ENCODE measurements around the gene UAP1L1. TPM values are rescaled to one million over a fixed set of nuclear protein-coding genes. Genes with fewer than 3 reads are reported as not detected.

Gene UAP1L1
- total RNA-seq, 1 experiment from 2014 or later: 6.6 TPM

DNA sequence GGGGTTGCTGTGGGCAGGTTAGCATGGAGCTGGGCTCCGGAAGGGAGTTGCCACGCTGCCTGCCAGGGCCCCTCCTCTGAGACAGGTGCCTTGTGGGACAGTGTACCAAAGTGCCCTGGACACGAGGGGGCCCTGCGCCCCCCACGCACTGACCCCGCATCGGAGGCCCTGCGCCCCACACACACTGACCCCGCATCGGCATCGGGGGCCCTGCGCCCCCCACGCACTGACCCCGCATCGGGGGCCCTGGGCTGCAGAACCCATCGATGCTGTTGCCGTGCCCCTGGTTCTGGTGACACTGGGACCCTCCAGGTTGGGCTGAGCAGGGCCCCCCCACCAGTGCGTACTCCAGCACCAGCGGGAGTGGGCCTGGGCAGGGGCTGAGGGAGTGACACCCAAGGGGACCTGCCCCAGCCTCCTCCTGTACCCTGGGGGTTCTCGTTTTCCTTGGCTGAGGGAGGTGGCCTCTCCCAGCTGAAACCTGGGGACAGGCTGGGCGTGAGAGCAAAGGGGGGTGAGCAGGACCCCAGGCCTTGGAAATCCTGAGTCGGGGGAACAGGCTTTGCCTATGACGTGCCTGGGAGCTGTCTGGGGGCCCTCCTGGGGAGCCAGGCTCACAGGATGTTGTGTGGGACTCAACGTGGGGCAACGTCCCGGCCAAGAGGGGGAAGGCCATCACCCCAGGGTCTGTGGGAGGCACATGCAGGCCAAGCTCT, 13.8 kb upstream of the UAP1L1 start:
- Histone ChIP-seq H4K91ac (ENCODE audit: insufficient read length, low read depth, low read length) (no peak overlapping the region), H2AFZ (ENCODE audit: low read length) (no peak overlapping the region)
- H3K27me3 Mint-ChIP-seq (ENCODE audit: low read depth): peaks cover 8% of the 10 kb centered on the region

More for the DNA sequence above, 13.8 kb upstream of the UAP1L1 start:
- no peaks in the 10 kb centered on the region for H3K4me1 ChIP-seq (ENCODE audit: insufficient read depth, low read length)
- H3K18ac ChIP-seq (ENCODE audit: insufficient read length, low read depth, low read length): no peak overlapping the region
- no peak overlapping the region for H4K8ac ChIP-seq (replicated peaks; ENCODE audit: insufficient read length, low read depth, low read length)
- H3K79me2 ChIP-seq (ENCODE audit: insufficient read depth, low read length): no peaks in the 10 kb centered on the region
- no peak overlapping the region for H3T11ph ChIP-seq (ENCODE audit: low read length)
- H4K5ac ChIP-seq (ENCODE audit: insufficient read length, low read depth, low read length): no peak overlapping the region
- no peak overlapping the region for H3K9ac ChIP-seq (ENCODE audit: extremely low read depth, insufficient read length, low read length)
- H2BK12ac ChIP-seq (ENCODE audit: insufficient read length, low read depth, low read length): no peak overlapping the region
- H3K27ac Mint-ChIP-seq: no peak overlapping the region; a peak in 1 of 7 replicates
- peaks cover 7 to 11% of the 10 kb centered on the region in 2 experiments for H3K4me1 Mint-ChIP-seq
- no peak overlapping the region for H3K56ac ChIP-seq (ENCODE audit: insufficient read length, low read depth, low read length)
- H3K4me3 Mint-ChIP-seq: no peak overlapping the region
- H3K9me3 ChIP-seq (ENCODE audit: control insufficient read depth, low read depth, low read length): no peaks in the 10 kb centered on the region
- no peaks in the 10 kb centered on the region for H3K23me2 ChIP-seq (ENCODE audit: insufficient read length, low read depth, low read length, poor library complexity, severe bottlenecking)
- no peak overlapping the region for H3K27ac ChIP-seq (ENCODE audit: insufficient read length, low read depth, low read length)
- H3K4me2 ChIP-seq (ENCODE audit: insufficient read depth, insufficient read length, low read length): no peak overlapping the region
- TF ChIP-seq, protein P1, sequence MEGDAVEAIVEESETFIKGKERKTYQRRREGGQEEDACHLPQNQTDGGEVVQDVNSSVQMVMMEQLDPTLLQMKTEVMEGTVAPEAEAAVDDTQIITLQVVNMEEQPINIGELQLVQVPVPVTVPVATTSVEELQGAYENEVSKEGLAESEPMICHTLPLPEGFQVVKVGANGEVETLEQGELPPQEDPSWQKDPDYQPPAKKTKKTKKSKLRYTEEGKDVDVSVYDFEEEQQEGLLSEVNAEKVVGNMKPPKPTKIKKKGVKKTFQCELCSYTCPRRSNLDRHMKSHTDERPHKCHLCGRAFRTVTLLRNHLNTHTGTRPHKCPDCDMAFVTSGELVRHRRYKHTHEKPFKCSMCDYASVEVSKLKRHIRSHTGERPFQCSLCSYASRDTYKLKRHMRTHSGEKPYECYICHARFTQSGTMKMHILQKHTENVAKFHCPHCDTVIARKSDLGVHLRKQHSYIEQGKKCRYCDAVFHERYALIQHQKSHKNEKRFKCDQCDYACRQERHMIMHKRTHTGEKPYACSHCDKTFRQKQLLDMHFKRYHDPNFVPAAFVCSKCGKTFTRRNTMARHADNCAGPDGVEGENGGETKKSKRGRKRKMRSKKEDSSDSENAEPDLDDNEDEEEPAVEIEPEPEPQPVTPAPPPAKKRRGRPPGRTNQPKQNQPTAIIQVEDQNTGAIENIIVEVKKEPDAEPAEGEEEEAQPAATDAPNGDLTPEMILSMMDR (conservative IDR thresholded peaks at IDR 0.05): no peak
- no peak overlapping the region for H2BK120ac ChIP-seq (ENCODE audit: low read depth, low read length, poor library complexity, severe bottlenecking)
- no peak overlapping the region for H3K14ac ChIP-seq (ENCODE audit: insufficient read depth, low read length)
- H3K27me3 ChIP-seq (ENCODE audit: insufficient read depth, low read length): no peaks in the 10 kb centered on the region
- H3K9me3 Mint-ChIP-seq: no peaks in the 10 kb centered on the region
- no peaks in the 10 kb centered on the region for H3K79me1 ChIP-seq (ENCODE audit: insufficient read depth, low read depth, low read length, poor library complexity, severe bottlenecking)
- DNase-seq: no peak
- WGBS (ENCODE audit: extremely low coverage, insufficient read length, low lambda C conversion rate): no CpG with 5 or more reads among the region's 26 CpGs
- H3K23ac ChIP-seq (ENCODE audit: insufficient read length, low read depth, low read length): no peak overlapping the region
- no peak overlapping the region for H2BK15ac ChIP-seq (ENCODE audit: low read depth, low read length)
- no peak overlapping the region for H2AK5ac ChIP-seq (ENCODE audit: insufficient read length, low read length)
- no peak overlapping the region for H2BK5ac ChIP-seq (ENCODE audit: insufficient read length, low read length)
- peaks cover 3% of the 10 kb centered on the region for H4K20me1 ChIP-seq (ENCODE audit: control insufficient read depth, insufficient read depth, insufficient read length)
- H3K36me3 Mint-ChIP-seq (ENCODE audit: insufficient read depth in 1 of 3, low read depth in 3 of 3): peaks cover 0 to 5% (median 4%) of the 10 kb centered on the region in 3 experiments; a peak in 4 of 7 replicates
- no peak overlapping the region for H3K4ac ChIP-seq (ENCODE audit: low read depth, low read length)
- H2BK20ac ChIP-seq (ENCODE audit: low read depth, low read length, poor library complexity, severe bottlenecking): no peak overlapping the region

Measured in H9 (cell line).